ENCODE results near the gene SLC25A31. TPM values are rescaled to one million over a fixed set of nuclear protein-coding genes. Genes with fewer than 3 reads are reported as not detected.

SLC25A31 gene
- total and polyA plus RNA-seq, 2 of the 13 experiments (the other 11 are each of a cell fraction or from before 2014, with no cell fraction given), result 0.04 TPM; not detected in 1

- 0 out of 2 replicates have a peak, but pooled peaks have one; percentile 13 for TF ChIP-seq ZSCAN9 (CRISPR knock-in tag; IDR thresholded peaks at IDR 0.05; ENCODE audit: borderline replicate concordance)
- 0 out of 2 replicates have a peak, but pooled peaks have one; percentile 23 for TF ChIP-seq TAF1 (CRISPR knock-in tag; IDR thresholded peaks at IDR 0.05)
- TF ChIP-seq ZNF121 (CRISPR knock-in tag; IDR thresholded peaks at IDR 0.05), result peak; percentile 92
- no peak for TF ChIP-seq AHR (CRISPR knock-in tag; IDR thresholded peaks at IDR 0.05)
- peak; percentile 26; the same call in 1 of the 2 replicates for TF ChIP-seq HOXA3 (CRISPR knock-in tag; IDR thresholded peaks at IDR 0.05)
- TF ChIP-seq PHF21A (CRISPR knock-in tag; IDR thresholded peaks at IDR 0.05), result peak; percentile 42
- TF ChIP-seq KLF6 (CRISPR knock-in tag; IDR thresholded peaks at IDR 0.05), result 0 out of 2 replicates have a peak, but pooled peaks have one; percentile 12
- peak; percentile 15; the same call in 1 of the 2 replicates for TF ChIP-seq DMAP1 (CRISPR knock-in tag; IDR thresholded peaks at IDR 0.05)
- TF ChIP-seq KDM2A (CRISPR knock-in tag; IDR thresholded peaks at IDR 0.05; ENCODE audit: borderline replicate concordance, low read depth), result peak; percentile 10; the same call in 1 of the 2 replicates
- TF ChIP-seq NONO (IDR thresholded peaks at IDR 0.05), result no peak
- 0 out of 2 replicates have a peak, but pooled peaks have one; percentile 16 for TF ChIP-seq NONO (CRISPR knock-in tag; conservative IDR thresholded peaks at IDR 0.05)
- peak; percentile 81 for TF ChIP-seq TEAD3 (CRISPR knock-in tag; optimal IDR thresholded peaks at IDR 0.05; ENCODE audit: borderline replicate concordance)
- TF ChIP-seq CEBPG (CRISPR knock-in tag; IDR thresholded peaks at IDR 0.05), result no peak
- TF ChIP-seq HDAC2 (CRISPR knock-in tag; IDR thresholded peaks at IDR 0.05), result peak; percentile 23; the same call in 1 of the 2 replicates
- TF ChIP-seq SMARCE1 (IDR thresholded peaks at IDR 0.05; ENCODE audit: borderline replicate concordance), result no peak
- TF ChIP-seq ZNF263 (CRISPR knock-in tag; IDR thresholded peaks at IDR 0.05), result 0 out of 2 replicates have a peak, but pooled peaks have one; percentile 11
- 0 out of 2 replicates have a peak, but pooled peaks have one; percentile 24 for TF ChIP-seq ELF3 (CRISPR knock-in tag; IDR thresholded peaks at IDR 0.05)
- TF ChIP-seq POLR2A (IDR thresholded peaks at IDR 0.05; ENCODE audit: insufficient read depth in 1 of 2, low read depth in 2 of 2, low read length in 2 of 2), result peak; percentile 20 to 71; a peak in 3 of 4 replicates
- TF ChIP-seq CREM (IDR thresholded peaks at IDR 0.05), result peak; percentile 50; the same call in 1 of the 2 replicates
- TF ChIP-seq CREM (CRISPR knock-in tag; IDR thresholded peaks at IDR 0.05), result no peak
- TF ChIP-seq ZNF724P (CRISPR knock-in tag; IDR thresholded peaks at IDR 0.05; ENCODE audit: borderline replicate concordance), result 0 out of 2 replicates have a peak, but pooled peaks have one; percentile 8
- TF ChIP-seq SMC3 (IDR thresholded peaks at IDR 0.05; ENCODE audit: low read length), result no peak
- peak; percentile 51; the same call in 1 of the 2 replicates for TF ChIP-seq ZNF788 (CRISPR knock-in tag; IDR thresholded peaks at IDR 0.05; ENCODE audit: borderline replicate concordance)
- 0 out of 4 replicates have a peak, but pooled peaks of 1 of the 2 experiments have one; percentile 31 for TF ChIP-seq ATF4 (CRISPR knock-in tag; IDR thresholded peaks at IDR 0.05)
- peak; percentile 43 for TF ChIP-seq SRSF1 (optimal IDR thresholded peaks at IDR 0.05; ENCODE audit: low read depth, low read length)
- peak; percentile 8; the same call in 1 of the 2 replicates for TF ChIP-seq HMG20B (CRISPR knock-in tag; conservative IDR thresholded peaks at IDR 0.05)
- peak; percentile 68 for TF ChIP-seq KMT2A (CRISPR knock-in tag; IDR thresholded peaks at IDR 0.05)
- TF ChIP-seq ASH2L (IDR thresholded peaks at IDR 0.05; ENCODE audit: insufficient read length, low read depth, low read length), result peak; percentile 10
- peak; percentile 18 for TF ChIP-seq ZNF18 (CRISPR knock-in tag; IDR thresholded peaks at IDR 0.05; ENCODE audit: insufficient replicate concordance)
Observed at GRCh38 chr4:127783026-127783769, 53.0 kb downstream of the SLC25A31 start (continued).

Data from HepG2 (cell line).